Prostate gland (tissue), 2 donors: ENCODE data around the gene MPZL1. TPM values are rescaled to one million over a fixed set of nuclear protein-coding genes. Genes with fewer than 3 reads are reported as not detected.

ENCODE experiments used
- DNase-seq: peaks from one replicate; pipeline ENCODE4 v3.0.0-alpha.2; 2019; ENCODE audit warnings: low spot score
- H3K27ac ChIP-seq, 2 donors: fragments of 200-600 bp; sonication (generic); 2 replicates each; pipeline ENCODE4 v1.5.1; 2017 to 2019
- H3K27me3 ChIP-seq: fragments of 200-600 bp; sonication (generic); replicated peaks from 2 replicates; pipeline ENCODE4 v1.5.1; 2019; ENCODE audit not compliant: insufficient read depth
- H3K36me3 ChIP-seq, 2 donors: fragments of 200-600 bp; sonication (generic); 1 replicate in 1 of 2; 2 replicates in 1 of 2; pipeline versions ENCODE4 v1.5.1 to v1.8.1; 2017 to 2019
- H3K4me1 ChIP-seq: fragments of 200-600 bp; sonication (generic); replicated peaks from 2 replicates; pipeline ENCODE4 v1.5.1; 2019
- H3K4me3 ChIP-seq, 2 donors: fragments of 200-600 bp; sonication (generic); 2 replicates each; pipeline ENCODE4 v1.5.1; 2017 to 2019
- H3K9me3 ChIP-seq: fragments of 200-600 bp; sonication (generic); 2 replicates; pipeline ENCODE4 v1.5.1; 2017
- CTCF ChIP-seq, 4 experiments: fragments of 200-600 bp in 2 of 4; fragments of 450-650 bp in 2 of 4; sonication (generic) in 2 of 4; IDR thresholded peaks; 1 replicate in 3 of 4; 2 replicates in 1 of 4; pipeline ENCODE4 v1.5.1; 2016 to 2019; ENCODE audit warnings: antibody characterized with exemption in 4 of 4, mild to moderate bottlenecking in 2 of 4, moderate library complexity in 2 of 4
- POLR2A ChIP-seq: fragments of 450-650 bp; IDR thresholded peaks from one replicate; pipeline ENCODE4 v1.6.1; 2016; ENCODE audit warnings: antibody characterized with exemption, mild to moderate bottlenecking
- POLR2AphosphoS5 ChIP-seq: sonication (generic); formaldehyde crosslinking; IDR thresholded peaks from one replicate; pipeline ENCODE4 v1.6.1; 2017; ENCODE audit warnings: antibody characterized with exemption
- WGBS: methylation state at CpG from one replicate; pipeline ENCODE4 v1.1.5; 2018; 5-methylcytosine and 5-hydroxymethylcytosine counted together
- intact Hi-C: fragments of 100-400 bp; cut with DNase I; formaldehyde crosslinking; loops from one replicate; pipeline ENCODE4 v1.14.2; 2022
- total RNA-seq, 2 donors: library from RNA; depleted of rRNA; stranded (reverse); fragments of >200 nt; gene quantifications; one replicate each; pipeline ENCODE4 v1.1.0, GENCODE V29; 2016

Gene MPZL1
- total RNA-seq, 2 donors from 2014 or later = 52.5 to 135 TPM

DNA sequence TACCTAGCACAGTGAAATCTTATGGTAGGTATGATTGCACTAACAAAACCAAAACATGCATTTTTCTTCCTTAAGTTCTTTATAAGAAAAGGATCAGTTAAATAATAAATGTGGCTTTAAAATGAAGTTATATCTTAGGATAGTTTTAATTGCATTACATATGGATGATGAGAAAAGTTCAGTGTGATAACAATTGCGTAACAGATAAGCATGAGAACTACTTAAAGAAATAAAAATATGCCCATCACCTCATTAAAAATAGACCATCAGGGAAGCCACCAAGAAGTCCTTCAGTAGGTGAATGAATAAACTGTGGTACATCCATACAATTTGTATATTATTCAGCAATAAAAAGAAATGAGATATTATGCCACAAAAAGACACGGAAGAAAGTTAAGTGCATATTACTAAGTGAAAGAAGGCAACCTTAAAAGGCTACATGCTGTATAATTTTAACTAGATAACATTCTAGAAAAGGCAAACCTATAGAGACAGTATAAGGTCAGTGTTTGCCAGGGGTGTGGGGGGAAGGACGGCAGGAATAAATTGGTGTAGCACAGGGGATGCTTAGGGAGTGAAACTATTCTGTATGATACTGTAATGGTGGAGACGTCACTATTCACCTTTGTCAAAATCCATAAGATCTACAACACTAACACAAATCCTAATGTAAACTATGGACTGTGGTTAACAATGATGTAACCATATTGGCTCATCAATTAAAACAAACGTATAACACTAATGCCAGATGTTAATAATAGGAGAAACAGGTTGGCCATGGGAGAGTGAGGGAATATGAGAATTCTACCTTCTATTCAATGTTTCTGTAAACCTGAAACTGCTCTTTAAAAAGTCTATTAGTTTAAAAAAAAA, 42.9 kb downstream of the MPZL1 start:
- 80% methylated on average over 5 of the region's 5 CpGs for WGBS
- no peaks in the 10 kb centered on the region for H3K36me3 ChIP-seq
- no peaks in the 10 kb centered on the region for H3K4me1 ChIP-seq
- no peak overlapping the region for H3K27ac ChIP-seq
- no peaks in the 10 kb centered on the region for H3K27me3 ChIP-seq
- no peak for TF ChIP-seq POLR2A
- no peak for TF ChIP-seq CTCF (IDR thresholded peaks at IDR 0.05)
- TF ChIP-seq POLR2AphosphoS5 = no peak
- no peaks in the 10 kb centered on the region for H3K9me3 ChIP-seq
- intact Hi-C loops = no loop called here
- H3K4me3 ChIP-seq = no peak overlapping the region
- DNase-seq = no peak

DNA sequence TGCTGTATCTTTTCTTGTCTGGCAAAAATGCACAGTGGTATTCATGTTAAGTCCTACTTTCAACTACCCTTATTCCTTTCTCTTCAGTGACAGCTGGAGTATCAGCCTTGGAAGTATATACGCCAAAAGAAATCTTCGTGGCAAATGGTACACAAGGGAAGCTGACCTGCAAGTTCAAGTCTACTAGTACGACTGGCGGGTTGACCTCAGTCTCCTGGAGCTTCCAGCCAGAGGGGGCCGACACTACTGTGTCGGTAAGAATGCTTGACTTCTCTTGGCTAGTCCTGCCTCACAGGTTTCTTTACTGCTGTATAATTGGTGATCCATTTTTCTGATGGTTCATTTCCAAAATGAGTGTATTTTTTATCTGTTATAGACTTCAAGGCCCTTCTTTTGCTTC, 43.7 kb downstream of the MPZL1 start:
- intact Hi-C loops = no loop called here
- no peaks in the 10 kb centered on the region for H3K36me3 ChIP-seq
- H3K9me3 ChIP-seq = no peaks in the 10 kb centered on the region
- H3K4me3 ChIP-seq = no peak overlapping the region
- H3K27me3 ChIP-seq = no peaks in the 10 kb centered on the region
- 91% methylated on average over 6 of the region's 6 CpGs for WGBS
- H3K27ac ChIP-seq = no peak overlapping the region
- TF ChIP-seq POLR2AphosphoS5 (no peak), CTCF (IDR thresholded peaks at IDR 0.05) (no peak), POLR2A (no peak)
- no peaks in the 10 kb centered on the region for H3K4me1 ChIP-seq
- DNase-seq = no peak

DNA sequence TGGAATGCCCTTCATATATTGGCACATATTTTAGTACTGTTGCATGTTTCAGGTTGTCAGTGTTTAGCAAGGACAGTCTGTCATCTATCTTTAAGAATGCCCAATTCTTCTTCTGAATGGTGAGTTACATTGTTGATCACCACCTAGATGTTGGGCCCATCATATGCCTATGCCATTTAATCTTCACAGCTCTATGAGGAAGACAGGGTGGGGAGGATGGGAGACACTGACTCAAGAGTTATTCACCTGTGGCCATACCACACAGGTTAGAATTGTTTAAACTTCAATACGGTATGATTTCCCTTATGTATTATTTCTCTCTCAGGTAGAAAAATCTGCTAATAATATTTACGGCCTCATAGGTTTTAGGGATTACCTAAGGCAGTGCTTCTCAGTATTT, 44.8 kb downstream of the MPZL1 start:
- H3K27ac ChIP-seq = no peak overlapping the region
- no peaks in the 10 kb centered on the region for H3K36me3 ChIP-seq
- intact Hi-C loops = no loop called here

DNA sequence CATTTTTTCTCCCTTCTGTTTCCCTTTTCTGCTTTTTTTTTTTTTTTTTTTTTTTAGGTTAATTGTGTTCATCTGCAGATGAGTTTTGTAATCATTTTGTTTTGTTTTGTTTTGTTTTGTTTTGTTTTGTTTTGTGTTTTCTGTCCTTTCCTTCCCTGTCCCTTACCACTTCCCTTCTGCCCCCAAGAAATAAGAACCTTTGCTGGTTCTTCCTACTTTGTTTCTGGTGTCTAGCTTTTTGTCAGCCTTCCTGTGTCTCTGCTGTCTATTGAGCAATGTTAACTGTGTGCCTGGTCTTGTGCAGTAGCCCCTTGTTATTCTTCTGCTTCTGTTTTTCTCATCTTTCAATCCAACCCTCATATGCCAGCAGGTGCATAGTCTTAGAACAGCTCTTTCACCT, 46.0 kb downstream of the MPZL1 start:
- no peaks in the 10 kb centered on the region for H3K4me1 ChIP-seq
- no peaks in the 10 kb centered on the region for H3K36me3 ChIP-seq
- H3K9me3 ChIP-seq = no peaks in the 10 kb centered on the region
- H3K27ac ChIP-seq = no peak overlapping the region
- no peak for TF ChIP-seq POLR2AphosphoS5
- no peak for TF ChIP-seq CTCF (IDR thresholded peaks at IDR 0.05)
- TF ChIP-seq POLR2A = no peak
- DNase-seq = no peak
- H3K27me3 ChIP-seq = no peaks in the 10 kb centered on the region
- no peak overlapping the region for H3K4me3 ChIP-seq
- intact Hi-C loops = no loop called here

More for the DNA sequence above, 44.8 kb downstream of the MPZL1 start:
- no peak for TF ChIP-seq POLR2AphosphoS5
- TF ChIP-seq POLR2A = no peak
- Histone ChIP-seq H3K27me3 (no peaks in the 10 kb centered on the region), H3K4me3 (no peak overlapping the region), H3K4me1 (no peaks in the 10 kb centered on the region), H3K9me3 (no peaks in the 10 kb centered on the region)
- 95% methylated on average over 2 of the region's 2 CpGs for WGBS
- DNase-seq = no peak

DNA sequence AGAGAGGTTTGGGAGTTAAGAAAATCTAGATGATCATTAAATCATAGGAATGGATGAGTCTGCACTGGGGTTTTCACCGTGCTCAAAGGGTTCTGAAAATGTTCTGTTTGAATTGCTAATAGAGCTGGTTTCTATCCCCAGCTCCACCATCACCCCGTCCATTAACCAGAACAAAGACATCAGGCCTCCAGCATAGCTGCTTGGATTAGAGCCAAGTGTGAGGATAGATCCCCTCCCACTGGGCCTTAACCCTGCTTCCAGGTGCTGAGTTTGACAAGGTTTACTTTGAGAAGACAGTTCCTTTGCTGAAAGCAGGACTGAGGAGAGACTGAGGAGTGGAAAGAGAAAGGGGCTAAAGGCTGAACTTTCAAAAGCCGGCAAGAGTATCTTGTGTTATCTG, 48.3 kb downstream of the MPZL1 start:
- no peak for TF ChIP-seq CTCF (IDR thresholded peaks at IDR 0.05)
- no peak for TF ChIP-seq POLR2A
- TF ChIP-seq POLR2AphosphoS5 = no peak
- Histone ChIP-seq H3K9me3 (no peaks in the 10 kb centered on the region), H3K4me3 (no peak overlapping the region), H3K36me3 (no peaks in the 10 kb centered on the region), H3K27ac (no peak overlapping the region), H3K27me3 (no peaks in the 10 kb centered on the region), H3K4me1 (no peaks in the 10 kb centered on the region)
- DNase-seq = no peak
- intact Hi-C loops = no loop called here
- WGBS = 85% methylated on average over 3 of the region's 3 CpGs
